SK-N-SH (cell line): ENCODE measurements around the gene SMO. TPM values are rescaled to one million over a fixed set of nuclear protein-coding genes. Genes with fewer than 3 reads are reported as not detected.

ENCODE experiments used
- CTCF ChIA-PET: fragments of 300-600, 350-600 bp; formaldehyde crosslinking; extraction: SDS; loops from one replicate; lab custom pipeline; 2021; lab: Yijun Ruan, JAX
- POLR2A ChIA-PET: fragments of 350-600 bp; sonication (Branson Sonifier 250); formaldehyde crosslinking; extraction: SDS; loops from one replicate; lab custom pipeline; 2020; ENCODE audit warnings: antibody characterized with exemption, inconsistent platforms; lab: Yijun Ruan, JAX
- DNase-seq: peaks from one replicate; pipeline ENCODE4 v3.0.0; 2012
- H2AFZ ChIP-seq: fragments of 200-600 bp; sonication (generic); 2 replicates; pipeline ENCODE4 v1.8.1; 2016; ENCODE audit warnings: antibody characterized with exemption, mild to moderate bottlenecking, low read depth
- H3F3A ChIP-seq: fragments of 200-600 bp; sonication (generic); replicated peaks from 2 replicates; pipeline ENCODE3; 2016; ENCODE audit warnings: antibody characterized with exemption, mild to moderate bottlenecking; ENCODE audit not compliant: insufficient read depth
- H3K27ac ChIP-seq, 2 experiments: fragments of 200-500 bp in 1 of 2; fragments of 200-600 bp in 1 of 2; sonication (Bioruptor generic) in 1 of 2; sonication (generic), shearing (Covaris generic) in 1 of 2; 2 replicates each; pipeline versions ENCODE4 v1.5.1 to v1.6.1; 2014 to 2016; ENCODE audit warnings: low read depth in 2 of 2, inconsistent platforms in 1 of 2, low read length in 1 of 2, mild to moderate bottlenecking in 1 of 2, mixed read lengths in 1 of 2
- H3K27me3 ChIP-seq: fragments of 200-600 bp; sonication (generic), shearing (Covaris generic); 2 replicates; pipeline ENCODE4 v1.6.1; 2016; ENCODE audit warnings: mixed run types; ENCODE audit not compliant: insufficient read depth
- H3K36me3 ChIP-seq, 2 experiments: fragments of 200-500 bp in 1 of 2; fragments of 200-600 bp in 1 of 2; sonication (Bioruptor generic) in 1 of 2; sonication (generic) in 1 of 2; replicated peaks in 1 of 2; 2 replicates each; pipeline versions ENCODE3 to v1.5.1; 2014 to 2016; ENCODE audit warnings: low read length in 1 of 2, mild to moderate bottlenecking in 1 of 2; ENCODE audit not compliant: insufficient read depth in 2 of 2, control insufficient read depth in 1 of 2
- H3K4me1 ChIP-seq, 2 experiments: fragments of 200-500 bp in 1 of 2; fragments of 200-600 bp in 1 of 2; sonication (Bioruptor generic) in 1 of 2; sonication (generic), shearing (Covaris generic) in 1 of 2; 2 replicates each; pipeline versions ENCODE4 v1.5.1 to v1.6.1; 2014 to 2016; ENCODE audit warnings: low read depth in 1 of 2, low read length in 1 of 2, mixed run types in 1 of 2; ENCODE audit not compliant: insufficient read depth in 2 of 2, control insufficient read depth in 1 of 2
- H3K4me2 ChIP-seq: fragments of 200-600 bp; sonication (generic), shearing (Covaris generic); 2 replicates; pipeline ENCODE4 v1.6.1; 2017; ENCODE audit warnings: mixed run types
- H3K4me3 ChIP-seq, 2 experiments: fragments of 200-500 bp in 1 of 2; fragments of 200-600 bp in 1 of 2; sonication (Bioruptor generic) in 1 of 2; sonication (generic), shearing (Covaris generic) in 1 of 2; 2 replicates each; pipeline versions ENCODE4 v1.5.1 to v1.8.1; 2014 to 2016; ENCODE audit warnings: low read depth in 2 of 2, inconsistent platforms in 1 of 2, low read length in 1 of 2, mild to moderate bottlenecking in 1 of 2, mixed read lengths in 1 of 2, moderate library complexity in 1 of 2
- H3K79me2 ChIP-seq: fragments of 200-600 bp; sonication (generic); 2 replicates; pipeline ENCODE4 v1.8.1; 2017; ENCODE audit warnings: mild to moderate bottlenecking; ENCODE audit not compliant: insufficient read depth
- H3K9ac ChIP-seq: fragments of 200-600 bp; sonication (generic); 2 replicates; pipeline ENCODE4 v1.6.1; 2017; ENCODE audit warnings: mixed run types
- H3K9me2 ChIP-seq: fragments of 200-600 bp; sonication (generic); 2 replicates; pipeline ENCODE4 v1.6.1; 2017; ENCODE audit warnings: mixed run types
- H3K9me3 ChIP-seq: fragments of 200-600 bp; sonication (generic); 2 replicates; pipeline ENCODE4 v1.6.1; 2017; ENCODE audit warnings: mixed run types, mild to moderate bottlenecking, moderate library complexity
- H4K20me1 ChIP-seq: fragments of 200-600 bp; sonication (generic); 2 replicates; pipeline ENCODE4 v1.6.1; 2017; ENCODE audit warnings: mild to moderate bottlenecking, mixed run types; ENCODE audit not compliant: insufficient read depth
- EP300 ChIP-seq, 2 experiments: IDR thresholded peaks; 2 replicates each; pipeline versions ENCODE4 v1.4.0 to v1.6.1; 2012; ENCODE audit warnings: borderline replicate concordance in 1 of 2, low read depth in 1 of 2, low read length in 1 of 2
- FOXM1 ChIP-seq: IDR thresholded peaks from 2 replicates; pipeline ENCODE4 v1.4.0; 2012; ENCODE audit warnings: low read depth, mild to moderate bottlenecking
- GABPA ChIP-seq: IDR thresholded peaks from 2 replicates; pipeline ENCODE4 v1.4.0; 2012; ENCODE audit warnings: low read depth, mild to moderate bottlenecking
- JUND ChIP-seq: IDR thresholded peaks from 2 replicates; pipeline ENCODE4 v1.4.0; 2012
- MAX ChIP-seq: IDR thresholded peaks from 2 replicates; pipeline ENCODE4 v1.4.0; 2012; ENCODE audit warnings: low read depth
- MXI1 ChIP-seq: IDR thresholded peaks from 2 replicates; pipeline ENCODE4 v1.6.1; 2012; ENCODE audit warnings: mild to moderate bottlenecking, low read depth, low read length, improper control_type of control experiment
- NFIC ChIP-seq: IDR thresholded peaks from 2 replicates; pipeline ENCODE4 v1.4.0; 2012; ENCODE audit warnings: borderline replicate concordance
- NRF1 ChIP-seq: IDR thresholded peaks from 2 replicates; pipeline ENCODE4 v1.6.1; 2012; ENCODE audit warnings: low read depth, mild to moderate bottlenecking, low read length
- RAD21 ChIP-seq: IDR thresholded peaks from 2 replicates; pipeline ENCODE4 v1.6.1; 2012; ENCODE audit warnings: mild to moderate bottlenecking, low read length
- RCOR1 ChIP-seq: fragments of 150-350 bp; IDR thresholded peaks from 2 replicates; pipeline ENCODE4 v1.6.1; 2017; ENCODE audit warnings: antibody characterized with exemption, low read length
- RXRA ChIP-seq: IDR thresholded peaks from 2 replicates; pipeline ENCODE4 v1.4.0; 2012; ENCODE audit warnings: low read depth, mild to moderate bottlenecking, borderline replicate concordance
- TCF12 ChIP-seq: IDR thresholded peaks from 2 replicates; pipeline ENCODE4 v1.4.0; 2012
- USF2 ChIP-seq: fragments of 150-350 bp; IDR thresholded peaks from 2 replicates; pipeline ENCODE4 v1.6.1; 2017; ENCODE audit warnings: antibody characterized with exemption, low read length, low read depth, borderline replicate concordance
- YY1 ChIP-seq: IDR thresholded peaks from 2 replicates; pipeline ENCODE4 v1.4.0; 2012; ENCODE audit warnings: low read depth, mild to moderate bottlenecking
- WGBS: methylation state at CpG from one replicate; pipeline ENCODE4 v1.1.6; 2017; ENCODE audit warnings: low lambda C conversion rate; 5-methylcytosine and 5-hydroxymethylcytosine counted together
- polyA plus RNA-seq, 3 experiments: library from polyadenylated mRNA; depleted of rRNA; stranded (reverse); fragments of >200 nt; gene quantifications; 2 replicates each; pipeline ENCODE4 v1.2.3, GENCODE V29; 2012
- TF ChIP-seq, protein P1 (sequence below): IDR thresholded peaks from 2 replicates; pipeline ENCODE4 v1.6.1; 2012; ENCODE audit warnings: mild to moderate bottlenecking, low read depth, low read length, moderate library complexity
- TF ChIP-seq, protein P2 (sequence below): IDR thresholded peaks from 2 replicates; pipeline ENCODE4 v1.4.0; 2012; ENCODE audit warnings: low read depth, borderline replicate concordance
- TF ChIP-seq, protein P3 (sequence below): IDR thresholded peaks from 2 replicates; pipeline ENCODE4; 2012

SMO gene
- polyA plus RNA-seq, 1 of the 3 experiments (the other 2 are of a cell fraction), result 37.0 TPM

GRCh38 chr7:129199406-129199805 lies 11.0 kb downstream of the SMO start:
- ChIA-PET POLR2A (no interaction called here), CTCF (interaction anchor here (1.0 to 5.9 kb wide), 6 partner anchors 8 to 108 kb away, joined by 3 to 50 read pairs (median 9); no protein-coding TSS in a partner anchor)
- H3K4me2 ChIP-seq, result no peak overlapping the region
- 94% methylated on average over 4 of the region's 4 CpGs for WGBS
- H2AFZ ChIP-seq, result no peak overlapping the region
- TF ChIP-seq, protein P1, sequence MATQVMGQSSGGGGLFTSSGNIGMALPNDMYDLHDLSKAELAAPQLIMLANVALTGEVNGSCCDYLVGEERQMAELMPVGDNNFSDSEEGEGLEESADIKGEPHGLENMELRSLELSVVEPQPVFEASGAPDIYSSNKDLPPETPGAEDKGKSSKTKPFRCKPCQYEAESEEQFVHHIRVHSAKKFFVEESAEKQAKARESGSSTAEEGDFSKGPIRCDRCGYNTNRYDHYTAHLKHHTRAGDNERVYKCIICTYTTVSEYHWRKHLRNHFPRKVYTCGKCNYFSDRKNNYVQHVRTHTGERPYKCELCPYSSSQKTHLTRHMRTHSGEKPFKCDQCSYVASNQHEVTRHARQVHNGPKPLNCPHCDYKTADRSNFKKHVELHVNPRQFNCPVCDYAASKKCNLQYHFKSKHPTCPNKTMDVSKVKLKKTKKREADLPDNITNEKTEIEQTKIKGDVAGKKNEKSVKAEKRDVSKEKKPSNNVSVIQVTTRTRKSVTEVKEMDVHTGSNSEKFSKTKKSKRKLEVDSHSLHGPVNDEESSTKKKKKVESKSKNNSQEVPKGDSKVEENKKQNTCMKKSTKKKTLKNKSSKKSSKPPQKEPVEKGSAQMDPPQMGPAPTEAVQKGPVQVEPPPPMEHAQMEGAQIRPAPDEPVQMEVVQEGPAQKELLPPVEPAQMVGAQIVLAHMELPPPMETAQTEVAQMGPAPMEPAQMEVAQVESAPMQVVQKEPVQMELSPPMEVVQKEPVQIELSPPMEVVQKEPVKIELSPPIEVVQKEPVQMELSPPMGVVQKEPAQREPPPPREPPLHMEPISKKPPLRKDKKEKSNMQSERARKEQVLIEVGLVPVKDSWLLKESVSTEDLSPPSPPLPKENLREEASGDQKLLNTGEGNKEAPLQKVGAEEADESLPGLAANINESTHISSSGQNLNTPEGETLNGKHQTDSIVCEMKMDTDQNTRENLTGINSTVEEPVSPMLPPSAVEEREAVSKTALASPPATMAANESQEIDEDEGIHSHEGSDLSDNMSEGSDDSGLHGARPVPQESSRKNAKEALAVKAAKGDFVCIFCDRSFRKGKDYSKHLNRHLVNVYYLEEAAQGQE, result no peak
- TF ChIP-seq RAD21, result no peak
- no peak for TF ChIP-seq MAX
- TF ChIP-seq TCF12, result no peak
- TF ChIP-seq RCOR1, result no peak
- TF ChIP-seq FOXM1, result no peak
- no peak for TF ChIP-seq EP300 (IDR thresholded peaks at IDR 0.05; ENCODE audit: borderline replicate concordance in 1 of 2, low read depth in 1 of 2, low read length in 1 of 2)
- no peak for TF ChIP-seq MXI1
- no peak for TF ChIP-seq NFIC
- TF ChIP-seq GABPA, result no peak
- TF ChIP-seq, protein P2, sequence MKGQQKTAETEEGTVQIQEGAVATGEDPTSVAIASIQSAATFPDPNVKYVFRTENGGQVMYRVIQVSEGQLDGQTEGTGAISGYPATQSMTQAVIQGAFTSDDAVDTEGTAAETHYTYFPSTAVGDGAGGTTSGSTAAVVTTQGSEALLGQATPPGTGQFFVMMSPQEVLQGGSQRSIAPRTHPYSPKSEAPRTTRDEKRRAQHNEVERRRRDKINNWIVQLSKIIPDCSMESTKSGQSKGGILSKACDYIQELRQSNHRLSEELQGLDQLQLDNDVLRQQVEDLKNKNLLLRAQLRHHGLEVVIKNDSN, result no peak
- TF ChIP-seq USF2, result no peak
- TF ChIP-seq RXRA, result no peak
- TF ChIP-seq NRF1, result no peak
- TF ChIP-seq JUND, result no peak
- TF ChIP-seq, protein P3, sequence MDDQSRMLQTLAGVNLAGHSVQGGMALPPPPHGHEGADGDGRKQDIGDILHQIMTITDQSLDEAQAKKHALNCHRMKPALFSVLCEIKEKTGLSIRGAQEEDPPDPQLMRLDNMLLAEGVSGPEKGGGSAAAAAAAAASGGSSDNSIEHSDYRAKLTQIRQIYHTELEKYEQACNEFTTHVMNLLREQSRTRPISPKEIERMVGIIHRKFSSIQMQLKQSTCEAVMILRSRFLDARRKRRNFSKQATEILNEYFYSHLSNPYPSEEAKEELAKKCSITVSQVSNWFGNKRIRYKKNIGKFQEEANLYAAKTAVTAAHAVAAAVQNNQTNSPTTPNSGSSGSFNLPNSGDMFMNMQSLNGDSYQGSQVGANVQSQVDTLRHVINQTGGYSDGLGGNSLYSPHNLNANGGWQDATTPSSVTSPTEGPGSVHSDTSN, result no peak
- no peak for TF ChIP-seq YY1
- no peaks in the 10 kb centered on the region for H3K4me1 ChIP-seq
- H3K27ac ChIP-seq, result no peak overlapping the region
- H3K36me3 ChIP-seq, result peaks cover 0 to 13% of the 10 kb centered on the region in 2 experiments
- no peak for DNase-seq
- no peaks in the 10 kb centered on the region for H3K9me3 ChIP-seq
- H4K20me1 ChIP-seq, result peaks cover 17% of the 10 kb centered on the region; the same call in 1 of the 2 replicates
- H3K4me3 ChIP-seq, result no peak overlapping the region
- peaks cover 3% of the 10 kb centered on the region for H3F3A ChIP-seq
- H3K9ac ChIP-seq, result no peak overlapping the region
- no peaks in the 10 kb centered on the region for H3K9me2 ChIP-seq
- H3K27me3 ChIP-seq, result no peaks in the 10 kb centered on the region
- peaks cover 54% of the 10 kb centered on the region for H3K79me2 ChIP-seq
